Left cardiac atrium (tissue), 4 donors: Measurements from ENCODE around the gene IFT57. TPM values are rescaled to one million over a fixed set of nuclear protein-coding genes. Genes with fewer than 3 reads are reported as not detected.

Experiments used
- ATAC-seq, 2 donors: fragments of 200-7000 bp; cut with Tn5 transposase; one replicate each; pipeline ENCODE4 v1.9.1; 2020; ENCODE audit warnings: mild to moderate bottlenecking in 2 of 2, moderate library complexity in 2 of 2
- DNase-seq: peaks from one replicate; pipeline ENCODE4 v3.0.0-alpha.2; 2020
- intact Hi-C, 2 donors: fragments of 100-400 bp; cut with DNase I; formaldehyde crosslinking; loops; one replicate each; pipeline versions ENCODE4 v1.14.1 to v1.15.1; 2022 to 2023
- total RNA-seq, 2 donors: library from RNA; stranded (reverse); fragmentation: NEBNext Ultra II Directional; extraction: Animal tissue kit (Norgen Biotek cat#: 25700); gene quantifications; one replicate each; pipeline ENCODE4 v1.2.1, GENCODE V29; 2021
- donor health status: DM: no; HTN: yes; CAD: no.
- donor health status: DM: no; HTN: yes; CAD: no; lungs with severe emphysema.
- donor health status: DM: yes; HTN: yes; CAD: no.
- donor health status: Dilated cardiomyopathy.

Gene IFT57
- total RNA-seq, 2 donors from 2014 or later: 20.9 to 30.3 TPM

DNA sequence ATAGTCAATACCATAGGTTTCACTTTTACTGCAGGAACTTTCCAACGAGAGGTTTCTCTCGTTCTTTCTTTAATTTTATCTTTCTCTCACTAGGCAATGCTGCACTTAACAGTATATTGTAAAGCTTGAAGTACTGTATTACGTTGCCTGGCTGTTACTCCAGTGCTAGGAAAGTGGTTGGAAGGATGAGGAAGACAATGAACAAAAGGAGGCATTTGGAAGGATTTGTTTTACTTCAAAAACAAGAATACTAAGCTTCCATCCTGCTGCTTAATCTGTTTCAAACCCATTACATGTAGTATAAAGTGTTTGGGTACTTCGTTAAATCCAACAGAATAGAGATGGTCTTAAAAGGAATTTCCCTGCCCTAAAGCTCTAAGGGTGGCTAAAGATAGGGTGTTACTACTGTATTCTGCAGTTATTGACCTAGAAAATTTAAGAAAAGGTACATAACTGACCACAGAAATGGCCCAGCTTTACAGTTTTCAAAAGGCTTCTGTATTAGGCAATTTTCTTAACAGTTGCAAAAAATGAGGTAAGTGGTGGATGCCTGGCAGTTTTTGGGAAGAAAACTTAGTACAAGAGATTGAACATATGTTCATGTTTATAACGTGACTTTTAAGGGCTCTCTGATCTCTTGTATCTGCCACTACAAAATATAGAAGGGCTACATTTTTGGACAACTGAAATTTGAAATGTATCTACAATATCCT lies 785 bp upstream of the IFT57 start:
- ATAC-seq (peak in 1 of 2 donors; percentile 3), DNase-seq (no peak)
- intact Hi-C loops: loop anchor here in 1 of 2 donors (10.0 kb wide), 2 partner anchors 128 to 278 kb away; partner anchors contain the start of gene CD47

GRCh38 chr3:108221393-108221792 lies 831 bp downstream of the IFT57 start:
- intact Hi-C loops: loop anchor here in 1 of 2 donors (10.0 kb wide), 2 partner anchors 127 to 277 kb away; partner anchors contain the start of gene CD47
- ATAC-seq (no peak), DNase-seq (no peak)

DNA sequence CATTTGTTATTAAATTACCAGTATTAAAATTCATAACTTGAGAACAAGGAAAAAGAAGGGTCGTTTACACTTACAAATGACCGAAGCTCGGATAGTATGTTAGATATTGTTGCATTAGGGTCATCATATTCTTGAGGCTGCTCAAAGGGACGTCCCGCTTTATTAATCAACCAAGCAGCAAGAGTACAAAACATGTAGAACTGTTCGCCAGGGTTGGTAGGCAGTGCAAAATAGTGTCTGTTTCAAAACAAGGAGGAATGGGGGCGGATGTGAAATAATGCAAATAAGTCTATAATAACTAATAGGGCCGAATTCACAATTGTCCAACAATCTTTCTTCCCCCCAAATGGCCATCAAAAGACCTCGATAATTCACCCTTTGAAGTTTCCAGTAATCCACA lies 2.9 kb downstream of the IFT57 start:
- no peak for DNase-seq
- no peak for ATAC-seq
- intact Hi-C loops: no loop called here

- ATAC-seq: no peak
- intact Hi-C loops: no loop called here
- DNase-seq: no peak
Measured at GRCh38 chr3:108218811-108219210, 3.4 kb downstream of the IFT57 start.

- ATAC-seq (no peak), DNase-seq (no peak)
- intact Hi-C loops: no loop called here
Measured at GRCh38 chr3:108215871-108216270, 6.4 kb downstream of the IFT57 start.

DNA sequence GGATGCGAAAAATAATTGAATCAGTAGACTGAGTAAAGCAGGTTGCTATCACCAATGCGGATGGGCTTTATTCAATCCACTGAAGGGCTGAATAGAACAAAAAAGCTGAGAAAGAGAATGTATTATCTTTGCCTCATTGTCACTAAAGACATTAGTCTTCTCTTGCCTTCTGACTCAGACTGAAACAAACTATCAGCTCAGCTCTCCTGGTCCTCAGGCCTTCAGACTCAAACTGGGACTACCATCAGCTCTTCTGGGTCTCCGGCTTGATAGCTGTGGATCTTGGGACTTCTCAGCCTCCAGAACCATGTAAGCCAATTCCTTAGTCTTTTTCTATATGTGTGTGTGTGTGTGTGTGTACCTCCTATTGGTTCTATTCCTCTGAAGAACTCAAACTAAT lies 12.6 kb downstream of the IFT57 start:
- no peak for ATAC-seq
- intact Hi-C loops: no loop called here

DNA sequence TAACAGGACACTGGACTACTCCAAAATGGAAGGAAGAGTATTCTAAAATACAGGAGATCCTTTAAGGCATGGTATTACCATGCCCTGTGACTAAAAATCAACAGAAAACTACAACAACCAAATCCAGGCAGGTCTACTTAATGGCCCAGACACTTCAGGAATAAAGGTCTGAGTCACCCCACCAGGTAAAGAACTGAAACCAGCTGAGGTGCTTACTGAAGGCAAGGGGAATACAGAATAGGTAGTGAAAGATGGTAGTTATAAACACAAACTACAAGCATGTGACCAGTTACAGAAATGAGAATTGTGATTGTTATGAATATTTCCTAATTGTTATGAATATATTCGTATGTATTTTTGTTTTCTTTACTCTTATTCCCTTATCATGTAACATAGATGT lies 13.4 kb downstream of the IFT57 start:
- intact Hi-C loops: no loop called here
- DNase-seq: no peak

More for the DNA sequence above, 12.6 kb downstream of the IFT57 start:
- no peak for DNase-seq

DNA sequence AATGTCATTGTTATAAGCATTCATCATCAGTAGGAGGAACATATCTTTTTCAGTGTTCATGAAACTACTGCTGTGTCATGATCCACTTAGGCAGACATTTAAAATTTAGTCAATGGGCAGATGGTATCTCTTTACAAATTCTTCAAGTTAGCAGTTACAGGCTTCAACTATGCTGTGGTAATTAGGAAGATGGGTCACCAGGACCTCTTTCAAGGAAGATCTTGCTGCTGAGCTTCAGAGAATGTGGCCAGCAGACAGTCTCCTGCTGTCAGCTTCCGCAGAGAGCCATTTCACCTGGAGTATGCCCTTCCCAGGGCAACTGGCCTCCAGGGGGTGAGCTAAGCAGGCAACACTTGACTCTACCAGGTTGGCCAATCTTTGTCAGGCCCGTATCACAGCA lies 19.4 kb downstream of the IFT57 start:
- intact Hi-C loops: no loop called here
- no peak for ATAC-seq
- no peak for DNase-seq

More for the DNA sequence above, 13.4 kb downstream of the IFT57 start:
- no peak for ATAC-seq

- intact Hi-C loops: no loop called here
- ATAC-seq (peak in 1 of 2 donors; percentile 67), DNase-seq (no peak)
Measured at GRCh38 chr3:108202080-108202479, 20.1 kb downstream of the IFT57 start.

DNA sequence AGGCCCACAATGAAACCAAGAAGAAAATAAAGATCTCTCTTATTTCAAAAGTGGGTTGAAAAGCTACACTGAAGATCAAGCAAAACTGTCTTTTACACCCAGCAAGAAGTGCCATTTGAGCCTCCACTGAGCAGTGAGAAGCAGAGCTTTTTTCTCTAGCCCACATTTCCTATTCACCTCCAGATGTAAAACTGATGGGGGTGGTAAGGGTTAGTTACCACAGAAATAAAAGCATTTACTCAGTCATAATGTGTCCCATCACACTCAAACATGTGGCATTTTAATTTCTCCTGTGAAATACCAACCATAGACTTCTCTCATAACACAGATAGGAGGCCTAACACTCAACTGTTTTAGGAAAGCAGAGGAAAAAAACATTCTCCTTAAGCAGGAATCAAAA lies 21.0 kb downstream of the IFT57 start:
- DNase-seq (no peak), ATAC-seq (no peak)
- intact Hi-C loops: no loop called here

DNA sequence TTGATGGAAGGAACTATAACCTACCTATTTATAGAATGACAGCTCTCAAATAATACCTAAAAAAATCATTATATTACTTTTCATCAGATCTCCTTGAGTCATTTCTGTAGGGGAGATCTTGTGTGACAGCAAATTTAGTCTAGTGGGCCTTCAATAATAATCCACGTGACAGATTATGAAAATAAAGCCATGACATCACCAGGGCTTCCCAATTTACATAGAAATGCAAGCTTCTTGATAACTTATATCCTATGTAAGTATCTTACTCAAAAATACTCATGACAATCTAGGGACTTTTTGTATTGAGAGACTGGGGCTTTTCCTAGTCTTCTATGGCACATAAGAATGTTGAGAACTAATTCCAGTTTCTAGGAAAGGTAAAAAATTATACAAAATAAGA lies 21.6 kb downstream of the IFT57 start:
- intact Hi-C loops: no loop called here
- DNase-seq (no peak), ATAC-seq (no peak)

GRCh38 chr3:108200024-108200423 lies 22.2 kb downstream of the IFT57 start:
- DNase-seq: no peak
- no peak for ATAC-seq
- intact Hi-C loops: no loop called here

GRCh38 chr3:108191394-108191793 lies 30.8 kb downstream of the IFT57 start:
- intact Hi-C loops: no loop called here
- DNase-seq (no peak), ATAC-seq (no peak)

DNA sequence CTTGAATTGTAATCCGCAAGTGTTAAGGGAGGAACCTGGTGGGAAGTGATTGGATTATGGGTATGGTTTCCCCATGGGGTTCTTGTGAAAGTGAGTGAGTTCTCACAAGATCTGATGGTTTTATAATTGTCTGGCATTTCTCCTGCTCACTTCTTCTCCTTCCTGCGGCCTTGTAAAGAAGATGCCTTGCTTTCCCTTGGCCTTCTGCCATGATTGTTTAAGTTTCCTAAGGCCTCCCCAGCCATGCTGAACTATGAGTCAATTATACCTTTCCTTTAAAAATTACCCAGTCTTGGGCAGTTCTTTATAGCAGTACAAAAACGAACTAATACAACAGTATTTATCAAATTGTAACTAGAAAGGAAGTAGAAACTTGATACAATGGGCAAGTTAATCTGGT lies 31.9 kb downstream of the IFT57 start:
- DNase-seq (no peak), ATAC-seq (no peak)
- intact Hi-C loops: no loop called here

- DNase-seq: no peak
- intact Hi-C loops: no loop called here
- ATAC-seq: no peak
Measured at GRCh38 chr3:108189440-108189839, 32.8 kb downstream of the IFT57 start.

GRCh38 chr3:108185536-108185935 lies 36.7 kb downstream of the IFT57 start:
- no peak for DNase-seq
- ATAC-seq: no peak
- intact Hi-C loops: no loop called here

DNA sequence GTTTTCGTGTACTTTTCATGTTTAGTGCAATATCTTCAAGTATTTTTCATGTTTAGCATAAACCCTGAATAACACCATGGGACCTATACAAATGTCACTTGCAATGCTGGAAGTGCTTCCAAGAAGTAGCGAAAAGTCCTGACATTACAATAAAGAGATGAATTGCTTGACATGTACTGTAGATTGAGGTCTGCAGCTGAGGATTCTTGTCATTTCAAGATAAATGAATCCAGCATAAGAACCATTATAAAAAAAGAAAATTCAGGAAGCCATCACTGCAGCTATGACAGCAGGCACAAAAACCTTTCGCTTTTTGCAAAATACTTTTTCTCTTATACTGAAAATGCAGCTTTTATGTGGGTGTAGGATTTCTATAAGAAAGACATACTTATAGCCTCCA lies 37.4 kb downstream of the IFT57 start:
- ATAC-seq: no peak
- DNase-seq: no peak
- intact Hi-C loops: no loop called here

GRCh38 chr3:108183971-108184370 lies 38.3 kb downstream of the IFT57 start:
- DNase-seq (no peak), ATAC-seq (no peak)
- intact Hi-C loops: no loop called here

- intact Hi-C loops: no loop called here
- no peak for DNase-seq
- ATAC-seq: no peak
Measured at GRCh38 chr3:108183181-108183580, 39.0 kb downstream of the IFT57 start.

- DNase-seq (no peak), ATAC-seq (no peak)
- intact Hi-C loops: no loop called here
Measured at GRCh38 chr3:108182339-108182738, 39.9 kb downstream of the IFT57 start.

DNA sequence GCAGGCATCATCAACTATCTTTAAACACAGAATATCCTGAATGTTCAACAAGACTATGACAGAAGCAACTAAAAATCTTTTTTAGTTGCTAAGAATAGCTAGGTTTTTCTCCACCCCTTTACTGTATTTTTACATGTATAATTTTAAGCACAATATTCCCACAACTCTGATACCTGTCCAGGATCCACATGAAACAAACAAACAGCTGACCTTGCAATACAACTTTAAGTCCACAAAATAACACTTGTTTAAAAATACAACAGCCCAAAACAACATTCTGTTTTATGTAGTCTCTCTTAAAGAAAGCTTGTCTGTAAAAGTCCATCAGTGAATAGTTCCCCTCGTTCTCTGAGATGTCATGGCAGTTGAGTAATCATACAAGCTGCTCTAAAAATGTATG lies 41.1 kb downstream of the IFT57 start:
- intact Hi-C loops: no loop called here
- ATAC-seq (no peak), DNase-seq (no peak)
